T-helper 2 cell treated with Interferon-gamma antibody and Interleukin-4, amounts not matched to agents 5 μg/mL and 100 μg/mL, for 36 hours (primary cell): ENCODE results near the gene COL18A1.
"Not testable (repeated sequence)": the region's sequence is repeated elsewhere in the genome, so short reads cannot be mapped to it uniquely, and the experiment has no call there.

Experiments used
- DNase-seq: peaks from one replicate; pipeline ENCODE4 v3.0.0; 2021; ENCODE audit warnings: low spot score
- H3K27ac Mint-ChIP-seq: one replicate; pipeline ENCODE4 v1.8.0; 2021; ENCODE audit warnings: mild to moderate bottlenecking, mixed read lengths
- H3K27me3 Mint-ChIP-seq: one replicate; pipeline ENCODE4 v1.8.0; 2021; ENCODE audit warnings: low read depth, mixed read lengths
- H3K36me3 Mint-ChIP-seq: one replicate; pipeline ENCODE4 v1.8.0; 2021; ENCODE audit warnings: low read depth, mixed read lengths
- H3K4me1 Mint-ChIP-seq: one replicate; pipeline ENCODE4 v1.8.0; 2021; ENCODE audit warnings: low read depth, mixed read lengths
- H3K4me3 Mint-ChIP-seq: one replicate; pipeline ENCODE4 v1.8.0; 2022; ENCODE audit warnings: mild to moderate bottlenecking, moderate library complexity, mixed read lengths
- H3K9me3 Mint-ChIP-seq: one replicate; pipeline ENCODE4 v1.8.0; 2021; ENCODE audit warnings: mixed read lengths

COL18A1 gene

GRCh38 chr21:45363921-45364467 lies 41.0 kb upstream of the COL18A1 start:
- Mint-ChIP-seq H3K4me3 (peak overlapping the region; percentile 4), H3K27ac (peak overlapping the region; percentile 36), H3K27me3 (no peaks in the 10 kb centered on the region), H3K36me3 (no peaks in the 10 kb centered on the region), H3K4me1 (peaks cover 6% of the 10 kb centered on the region), H3K9me3 (no peaks in the 10 kb centered on the region)
- peak; percentile 56 for DNase-seq

- Mint-ChIP-seq H3K27ac (peak overlapping the region; percentile 36), H3K4me1 (peaks cover 6% of the 10 kb centered on the region), H3K9me3 (no peaks in the 10 kb centered on the region), H3K36me3 (no peaks in the 10 kb centered on the region), H3K4me3 (no peak overlapping the region), H3K27me3 (no peaks in the 10 kb centered on the region)
- no peak for DNase-seq
These were observed 40.3 kb upstream of the COL18A1 start for GRCh38 chr21:45364468-45365185.

GRCh38 chr21:45365186-45365607 lies 39.8 kb upstream of the COL18A1 start:
- H3K9me3 Mint-ChIP-seq, result no peaks in the 10 kb centered on the region
- H3K4me1 Mint-ChIP-seq, result peaks cover 9% of the 10 kb centered on the region
- no peak for DNase-seq
- no peaks in the 10 kb centered on the region for H3K27me3 Mint-ChIP-seq
- no peak overlapping the region for H3K27ac Mint-ChIP-seq
- H3K36me3 Mint-ChIP-seq, result no peaks in the 10 kb centered on the region
- no peak overlapping the region for H3K4me3 Mint-ChIP-seq

GRCh38 chr21:45365608-45366241 lies 39.2 kb upstream of the COL18A1 start:
- no peak for DNase-seq
- H3K4me3 Mint-ChIP-seq, result no peak overlapping the region
- no peaks in the 10 kb centered on the region for H3K9me3 Mint-ChIP-seq
- no peaks in the 10 kb centered on the region for H3K27me3 Mint-ChIP-seq
- no peak overlapping the region for H3K27ac Mint-ChIP-seq
- no peaks in the 10 kb centered on the region for H3K36me3 Mint-ChIP-seq
- H3K4me1 Mint-ChIP-seq, result peaks cover 14% of the 10 kb centered on the region

- Mint-ChIP-seq H3K4me3 (no peak overlapping the region), H3K27ac (no peak overlapping the region), H3K36me3 (no peaks in the 10 kb centered on the region), H3K4me1 (peaks cover 14% of the 10 kb centered on the region), H3K27me3 (peaks cover 3% of the 10 kb centered on the region), H3K9me3 (no peaks in the 10 kb centered on the region)
- DNase-seq, result no peak
These were observed 38.5 kb upstream of the COL18A1 start for GRCh38 chr21:45366476-45366875.

- H3K36me3 Mint-ChIP-seq, result no peaks in the 10 kb centered on the region
- DNase-seq, result no peak
These were observed 38.0 kb upstream of the COL18A1 start for GRCh38 chr21:45366931-45367401.

GRCh38 chr21:45367402-45368351 lies 37.3 kb upstream of the COL18A1 start:
- no peaks in the 10 kb centered on the region for H3K36me3 Mint-ChIP-seq
- H3K4me3 Mint-ChIP-seq, result no peak overlapping the region
- H3K27me3 Mint-ChIP-seq, result peaks cover 6% of the 10 kb centered on the region
- DNase-seq, result no peak
- H3K9me3 Mint-ChIP-seq, result no peaks in the 10 kb centered on the region
- no peak overlapping the region for H3K27ac Mint-ChIP-seq
- peaks cover 14% of the 10 kb centered on the region for H3K4me1 Mint-ChIP-seq

More at GRCh38 chr21:45366931-45367401, 38.0 kb upstream of the COL18A1 start:
- Mint-ChIP-seq H3K27me3 (peaks cover 5% of the 10 kb centered on the region), H3K4me1 (peaks cover 14% of the 10 kb centered on the region), H3K4me3 (no peak overlapping the region), H3K27ac (no peak overlapping the region), H3K9me3 (no peaks in the 10 kb centered on the region)

- H3K36me3 Mint-ChIP-seq, H3K27me3 Mint-ChIP-seq, H3K27ac Mint-ChIP-seq, H3K9me3 Mint-ChIP-seq, H3K4me3 Mint-ChIP-seq, DNase-seq: not testable (repeated sequence)
- peaks cover 11% of the 10 kb centered on the region for H3K4me1 Mint-ChIP-seq
These were observed 35.9 kb upstream of the COL18A1 start for GRCh38 chr21:45369018-45369417.

- Mint-ChIP-seq H3K36me3 (no peaks in the 10 kb centered on the region), H3K4me1 (peaks cover 7% of the 10 kb centered on the region), H3K27ac (no peak overlapping the region), H3K4me3 (no peak overlapping the region), H3K27me3 (peaks cover 9% of the 10 kb centered on the region), H3K9me3 (no peaks in the 10 kb centered on the region)
- no peak for DNase-seq
These were observed 34.4 kb upstream of the COL18A1 start for GRCh38 chr21:45370575-45370974.

GRCh38 chr21:45371081-45371480 lies 33.9 kb upstream of the COL18A1 start:
- Mint-ChIP-seq H3K36me3 (no peaks in the 10 kb centered on the region), H3K27me3 (peaks cover 9% of the 10 kb centered on the region), H3K9me3 (no peaks in the 10 kb centered on the region), H3K27ac (no peak overlapping the region), H3K4me3 (no peak overlapping the region), H3K4me1 (peaks cover 7% of the 10 kb centered on the region)
- DNase-seq, result no peak

- peaks cover 7% of the 10 kb centered on the region for H3K4me1 Mint-ChIP-seq
- H3K27ac Mint-ChIP-seq, result no peak overlapping the region
- H3K27me3 Mint-ChIP-seq, result peaks cover 9% of the 10 kb centered on the region
- H3K4me3 Mint-ChIP-seq, result no peak overlapping the region
- DNase-seq, result no peak
- no peaks in the 10 kb centered on the region for H3K36me3 Mint-ChIP-seq
- no peaks in the 10 kb centered on the region for H3K9me3 Mint-ChIP-seq
These were observed 33.3 kb upstream of the COL18A1 start for GRCh38 chr21:45371655-45372054.

GRCh38 chr21:45372732-45373355 lies 32.1 kb upstream of the COL18A1 start:
- peaks cover 7% of the 10 kb centered on the region for H3K4me1 Mint-ChIP-seq
- H3K9me3 Mint-ChIP-seq, result no peaks in the 10 kb centered on the region
- H3K4me3 Mint-ChIP-seq, result no peak overlapping the region
- no peak overlapping the region for H3K27ac Mint-ChIP-seq
- no peaks in the 10 kb centered on the region for H3K36me3 Mint-ChIP-seq
- no peak for DNase-seq
- H3K27me3 Mint-ChIP-seq, result peaks cover 15% of the 10 kb centered on the region
